GM12801 (cell line): ENCODE data around the gene NKAPL.

Experiments
- TF ChIP-seq, protein P1 (sequence below): IDR thresholded peaks from one replicate; pipeline ENCODE4 v1.5.1; 2011; ENCODE audit warnings: control low read depth; ENCODE audit not compliant: insufficient read length; ENCODE audit errors: extremely low read depth

Gene NKAPL

DNA sequence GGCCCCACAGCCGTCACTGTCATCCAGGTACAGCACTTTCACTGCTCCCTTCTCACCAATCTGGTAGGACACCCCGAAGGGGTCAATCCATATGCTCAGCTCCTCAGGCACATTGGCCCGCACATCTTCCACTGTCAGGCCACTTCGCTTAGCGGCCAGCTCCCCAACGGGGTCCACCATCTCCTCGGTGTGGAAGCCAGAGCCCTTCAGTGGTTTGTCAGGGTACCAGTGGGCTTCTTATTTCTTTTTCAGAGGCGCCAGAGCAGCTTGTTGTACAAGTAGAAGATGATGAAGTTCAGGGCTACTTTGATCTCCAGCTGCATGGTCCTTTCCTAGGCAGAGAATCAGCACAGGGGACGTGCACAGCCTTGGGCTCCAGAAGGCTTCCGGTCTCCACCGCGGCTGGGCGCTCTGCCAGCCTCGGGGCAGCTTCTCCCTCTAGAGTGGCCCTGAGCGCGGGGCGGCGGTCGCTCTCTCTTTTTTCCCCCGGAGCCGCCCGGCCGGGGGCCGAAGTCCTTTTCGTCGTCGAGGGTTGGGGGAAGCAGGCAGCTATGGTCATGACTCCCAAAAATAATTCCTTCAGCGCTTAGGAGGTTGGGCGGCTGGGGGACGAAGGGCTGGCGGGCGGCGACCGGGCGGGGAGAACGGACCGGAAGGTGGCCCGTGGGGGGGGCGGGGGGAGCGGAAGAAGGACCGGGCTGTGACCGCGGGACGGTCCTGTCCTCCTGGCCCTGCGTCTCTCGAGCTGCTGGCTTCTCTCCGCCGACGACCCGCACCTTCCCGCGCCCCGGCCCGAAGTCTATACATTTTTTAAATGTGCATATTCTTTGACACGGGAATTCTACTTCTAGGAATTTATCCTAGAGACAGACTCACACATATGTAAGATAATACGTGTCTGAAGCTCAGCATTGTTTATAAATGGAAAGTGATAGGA is 40.5 kb upstream of the NKAPL start:
- TF ChIP-seq, protein P1, sequence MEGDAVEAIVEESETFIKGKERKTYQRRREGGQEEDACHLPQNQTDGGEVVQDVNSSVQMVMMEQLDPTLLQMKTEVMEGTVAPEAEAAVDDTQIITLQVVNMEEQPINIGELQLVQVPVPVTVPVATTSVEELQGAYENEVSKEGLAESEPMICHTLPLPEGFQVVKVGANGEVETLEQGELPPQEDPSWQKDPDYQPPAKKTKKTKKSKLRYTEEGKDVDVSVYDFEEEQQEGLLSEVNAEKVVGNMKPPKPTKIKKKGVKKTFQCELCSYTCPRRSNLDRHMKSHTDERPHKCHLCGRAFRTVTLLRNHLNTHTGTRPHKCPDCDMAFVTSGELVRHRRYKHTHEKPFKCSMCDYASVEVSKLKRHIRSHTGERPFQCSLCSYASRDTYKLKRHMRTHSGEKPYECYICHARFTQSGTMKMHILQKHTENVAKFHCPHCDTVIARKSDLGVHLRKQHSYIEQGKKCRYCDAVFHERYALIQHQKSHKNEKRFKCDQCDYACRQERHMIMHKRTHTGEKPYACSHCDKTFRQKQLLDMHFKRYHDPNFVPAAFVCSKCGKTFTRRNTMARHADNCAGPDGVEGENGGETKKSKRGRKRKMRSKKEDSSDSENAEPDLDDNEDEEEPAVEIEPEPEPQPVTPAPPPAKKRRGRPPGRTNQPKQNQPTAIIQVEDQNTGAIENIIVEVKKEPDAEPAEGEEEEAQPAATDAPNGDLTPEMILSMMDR: no peak

DNA sequence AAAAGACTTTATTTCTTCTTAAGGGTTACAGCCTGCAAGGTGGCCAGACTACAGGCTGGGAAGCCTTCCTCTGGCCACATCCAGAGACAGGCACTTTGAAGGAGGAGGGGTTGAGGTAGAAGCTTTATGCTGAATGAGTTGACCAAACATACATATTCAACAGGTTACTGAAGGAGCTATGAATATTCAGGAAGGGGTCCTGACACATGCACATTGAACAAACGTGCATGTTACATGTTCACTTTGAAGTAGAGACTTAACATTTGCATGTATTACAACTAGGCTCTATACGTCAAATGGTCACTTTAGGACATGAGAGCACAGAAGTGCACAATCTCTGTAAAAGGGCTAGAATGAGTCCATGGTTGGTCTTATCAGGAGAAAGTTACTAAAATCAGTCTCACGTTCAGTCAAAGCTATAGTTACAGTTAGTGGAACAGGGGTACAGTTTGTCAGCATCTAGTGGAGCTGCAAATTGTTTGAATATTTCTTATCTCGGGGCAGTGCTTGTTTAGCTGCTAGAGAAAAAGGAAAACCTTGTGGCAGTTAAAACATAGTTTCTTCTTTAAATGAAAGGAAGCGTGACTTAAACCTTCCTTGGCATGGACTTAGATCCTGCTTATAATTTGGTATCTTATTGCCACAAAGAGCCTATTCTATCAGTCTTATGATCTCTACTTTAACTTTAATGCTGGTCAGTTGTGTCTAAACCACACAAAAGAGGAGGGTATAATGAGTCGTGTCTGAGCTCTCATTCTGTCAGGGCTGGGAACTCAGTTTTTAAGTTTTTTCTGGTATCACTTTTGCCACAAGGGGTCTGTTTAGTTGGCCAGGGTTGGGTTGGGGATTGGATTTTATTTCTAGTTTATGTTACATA is 38.6 kb upstream of the NKAPL start:
- TF ChIP-seq, protein P1: no peak

DNA sequence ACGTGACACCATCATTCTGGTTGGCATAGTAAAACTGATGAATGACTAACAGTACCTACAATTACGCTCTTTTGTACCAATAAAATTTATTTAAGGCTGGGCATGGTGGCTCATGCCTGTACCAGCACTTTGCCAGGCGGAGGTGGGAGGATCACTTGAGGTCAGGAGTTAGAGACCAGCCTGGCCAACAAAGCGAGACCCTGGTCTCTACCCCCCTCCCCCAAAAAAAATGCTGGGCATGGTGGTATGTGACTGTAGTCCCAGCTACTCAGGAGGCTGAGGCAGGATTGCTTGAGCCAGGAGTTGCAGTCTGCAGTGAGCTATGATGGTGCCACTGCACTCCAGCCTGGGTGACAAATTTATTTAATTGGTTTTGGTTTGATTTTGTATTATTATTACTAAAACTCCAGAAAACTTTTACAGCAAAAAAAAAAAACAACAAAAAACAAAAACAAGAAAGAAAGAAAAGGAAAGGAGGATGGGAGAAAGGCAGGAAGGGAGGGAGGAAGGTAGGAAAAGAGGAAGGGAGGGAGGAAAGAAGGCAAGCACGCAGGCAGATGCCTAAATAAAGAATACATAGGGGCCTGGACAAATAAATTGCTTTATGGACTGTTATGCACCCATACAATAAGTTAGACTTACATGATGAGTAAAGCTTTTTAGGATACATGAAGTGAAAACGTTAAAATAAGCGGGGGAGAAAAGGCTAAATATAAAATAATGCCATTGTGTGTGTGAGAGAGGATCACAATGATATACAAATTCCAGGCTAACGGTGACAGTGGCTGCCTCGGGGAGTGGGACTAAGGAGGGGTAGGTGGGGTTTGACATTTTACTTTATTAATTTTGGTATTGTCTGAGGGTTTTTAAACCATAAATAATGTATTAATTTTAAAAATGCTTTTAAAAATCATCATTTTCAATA is 34.7 kb upstream of the NKAPL start:
- TF ChIP-seq, protein P1: no peak

DNA sequence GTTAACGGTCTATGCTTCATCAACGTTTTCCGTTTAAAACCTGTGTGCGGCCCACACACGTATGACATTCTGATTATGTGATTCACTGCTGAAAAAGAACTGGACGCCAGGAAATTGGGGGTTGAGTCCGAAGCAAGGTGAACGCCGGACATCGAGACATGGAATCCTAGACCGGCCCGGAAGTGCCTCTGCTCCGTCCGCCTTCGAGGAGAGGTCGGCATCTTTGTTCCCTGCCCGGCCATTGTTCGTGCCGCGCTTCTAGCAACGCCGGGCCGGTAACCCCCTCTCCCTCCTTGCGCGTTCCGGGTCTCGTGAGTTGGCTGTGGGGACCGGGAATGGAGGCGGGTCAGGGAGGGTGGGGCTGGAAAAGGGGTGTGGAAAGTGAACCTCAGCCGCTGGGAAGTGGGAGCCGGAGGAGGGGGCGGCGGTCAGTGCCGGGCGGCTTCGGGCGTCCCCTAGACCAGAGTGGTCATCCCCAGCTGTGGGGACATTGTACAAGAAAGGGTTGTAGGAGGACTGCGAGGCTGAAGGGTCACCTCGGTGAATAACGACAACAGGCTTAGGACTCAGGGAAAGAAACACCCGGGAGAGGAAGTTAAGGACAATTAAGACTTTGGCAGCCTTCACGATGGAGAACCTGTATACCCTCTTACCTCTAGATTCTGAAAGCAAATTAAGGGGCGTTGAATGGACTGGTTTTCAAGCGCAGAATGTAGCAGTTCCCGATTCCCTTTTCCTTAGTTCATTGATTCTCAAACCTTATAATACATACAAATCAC is 33.9 kb upstream of the NKAPL start, which contains the start of gene ZSCAN9:
Gene ZSCAN9 (plus strand): TSS at position 220 of the 779 bp plus-strand sequence. CDS start 1,810 bp downstream, outside the sequence.
- TF ChIP-seq, protein P1: no peak

DNA sequence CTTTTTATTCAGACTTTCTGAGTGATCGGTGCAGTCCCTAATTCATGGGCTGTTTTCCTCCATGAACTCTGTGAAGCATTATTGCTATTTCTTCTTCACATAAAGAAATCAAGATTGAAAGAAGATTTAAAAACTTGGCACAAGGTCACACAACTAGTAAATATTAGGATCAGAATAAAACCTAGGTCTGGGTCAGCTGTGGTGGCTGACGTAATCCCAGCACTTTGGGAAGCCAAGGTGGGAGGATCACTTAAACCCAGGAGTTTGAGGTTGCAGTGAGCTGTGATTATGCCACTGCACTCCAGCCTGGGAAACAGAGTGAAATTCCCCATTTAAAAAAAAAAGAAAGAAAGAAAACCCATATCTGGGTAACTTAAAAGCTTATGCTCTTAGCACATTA is 32.6 kb upstream of the NKAPL start:
- TF ChIP-seq, protein P1: no peak

DNA sequence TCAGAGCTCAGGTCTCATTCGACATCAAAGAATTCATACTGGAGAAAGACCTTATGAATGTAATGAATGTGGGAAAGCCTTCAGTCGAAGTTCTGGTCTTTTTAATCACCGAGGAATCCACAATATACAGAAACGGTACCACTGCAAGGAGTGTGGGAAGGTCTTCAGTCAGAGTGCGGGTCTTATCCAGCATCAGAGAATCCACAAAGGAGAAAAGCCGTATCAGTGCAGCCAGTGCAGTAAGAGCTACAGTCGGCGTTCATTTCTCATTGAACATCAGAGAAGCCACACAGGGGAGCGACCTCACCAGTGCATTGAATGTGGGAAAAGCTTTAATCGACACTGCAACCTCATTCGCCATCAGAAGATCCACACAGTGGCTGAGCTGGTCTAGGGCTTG is 26.3 kb upstream of the NKAPL start:
- TF ChIP-seq, protein P1: no peak
